Lower leg skin (tissue), 4 donors: ENCODE results near the gene STAT5B. TPM values are rescaled to one million over a fixed set of nuclear protein-coding genes. Genes with fewer than 3 reads are reported as not detected.

Experiments
- DNase-seq, 2 donors: peaks; one replicate each; pipeline ENCODE4 v3.0.0-alpha.2; 2019; ENCODE audit warnings: low spot score in 2 of 2
- H3K4me3 ChIP-seq: fragments of 200-600 bp; sonication (generic); 2 replicates; pipeline ENCODE4 v1.5.1; 2017; ENCODE audit warnings: mild to moderate bottlenecking, low read depth; ENCODE audit not compliant: poor library complexity, severe bottlenecking
- POLR2A ChIP-seq, 2 donors: fragments of 450-650 bp; IDR thresholded peaks; one replicate each; pipeline ENCODE4 v1.6.1; 2016 to 2017; ENCODE audit warnings: antibody characterized with exemption in 2 of 2, mild to moderate bottlenecking in 1 of 2, moderate library complexity in 1 of 2
- WGBS, 2 donors: methylation state at CpG; one replicate each; pipeline ENCODE4 v1.1.5; 2018; 5-methylcytosine and 5-hydroxymethylcytosine counted together
- intact Hi-C: fragments of 100-400 bp; cut with DNase I; formaldehyde crosslinking; loops from one replicate; pipeline ENCODE4 v1.15.0; 2023; ENCODE audit warnings: low total_unique reads
- total RNA-seq, 4 donors: library from RNA; depleted of rRNA; stranded (reverse); fragments of >200 nt; gene quantifications; one replicate each; pipeline ENCODE4 v1.1.0, GENCODE V29; 2016
- TF ChIP-seq, protein P1 (sequence below), 3 donors: fragments of 450-650 bp; IDR thresholded peaks; one replicate each; pipeline ENCODE4 v1.5.1; 2016; ENCODE audit warnings: antibody characterized with exemption in 3 of 3, mild to moderate bottlenecking in 3 of 3, moderate library complexity in 2 of 3

STAT5B gene
- total RNA-seq, 4 donors from 2014 or later, result 40.2 to 72.4 (median 50.5) TPM

DNA sequence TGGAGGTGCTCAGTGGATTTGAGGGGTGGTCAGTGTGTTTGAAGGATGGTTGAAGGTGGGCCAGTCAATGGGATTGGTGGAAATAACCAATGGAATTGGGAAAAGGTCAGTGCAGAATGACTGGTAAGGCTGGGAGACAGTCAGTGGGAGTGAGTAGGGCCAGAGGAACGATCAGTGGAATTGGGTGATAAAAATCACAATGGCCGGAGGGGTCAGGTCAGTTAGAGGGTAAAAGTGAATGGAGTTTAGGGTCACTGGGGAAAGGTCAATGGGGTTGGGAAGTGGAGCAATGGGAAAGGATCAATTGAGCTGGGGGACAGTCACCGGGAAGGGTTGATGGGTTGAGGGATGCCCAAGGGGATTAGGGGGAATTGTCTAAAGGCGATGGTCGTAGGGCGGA, 110.4 kb downstream of the STAT5B start:
- DNase-seq, result no peak
- H3K4me3 ChIP-seq, result no peak overlapping the region
- no peak for TF ChIP-seq POLR2A (IDR thresholded peaks at IDR 0.05)
- WGBS, 2 donors, result 85 to 90% methylated on average over 6 of the region's 6 CpGs
- intact Hi-C loops, result no loop called here

DNA sequence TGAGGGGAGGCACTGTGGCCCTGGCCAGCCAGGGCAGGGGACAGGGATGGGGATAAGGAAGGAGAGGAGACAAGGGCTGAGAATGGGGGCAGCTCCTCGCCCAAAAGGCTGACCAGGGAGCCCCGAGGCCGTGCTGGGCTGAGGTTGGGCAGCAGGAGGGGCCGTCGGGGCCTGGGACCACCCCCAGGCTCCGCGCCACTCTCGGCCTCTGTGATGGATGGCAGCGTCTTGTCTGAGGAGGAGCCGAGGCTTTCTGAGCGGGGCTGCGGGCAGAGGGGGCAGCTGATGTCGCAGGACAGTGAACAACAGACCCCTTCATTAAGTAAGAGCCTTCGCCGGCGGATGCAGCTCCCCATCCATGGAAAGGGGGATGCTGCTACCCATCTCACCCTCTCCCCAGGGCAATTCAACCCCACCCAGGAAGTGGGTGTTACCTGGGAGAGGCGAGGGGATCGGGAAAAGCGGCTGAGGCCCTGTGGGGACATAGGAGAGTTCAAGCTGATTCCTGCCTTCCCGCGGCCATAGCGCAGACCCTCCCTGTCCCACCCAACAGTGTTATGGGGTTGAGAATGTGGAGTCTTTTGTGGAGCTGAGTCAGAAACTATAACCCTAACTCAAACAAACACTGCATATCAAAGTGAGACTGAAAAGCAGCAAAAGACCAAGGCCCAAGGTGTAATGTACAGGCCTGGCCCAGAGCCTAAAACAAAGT, 112.3 kb downstream of the STAT5B start:
- WGBS, 2 donors, result 48 to 49% methylated on average over 22 of the region's 22 CpGs
- intact Hi-C loops, result no loop called here
- H3K4me3 ChIP-seq, result no peak overlapping the region

DNA sequence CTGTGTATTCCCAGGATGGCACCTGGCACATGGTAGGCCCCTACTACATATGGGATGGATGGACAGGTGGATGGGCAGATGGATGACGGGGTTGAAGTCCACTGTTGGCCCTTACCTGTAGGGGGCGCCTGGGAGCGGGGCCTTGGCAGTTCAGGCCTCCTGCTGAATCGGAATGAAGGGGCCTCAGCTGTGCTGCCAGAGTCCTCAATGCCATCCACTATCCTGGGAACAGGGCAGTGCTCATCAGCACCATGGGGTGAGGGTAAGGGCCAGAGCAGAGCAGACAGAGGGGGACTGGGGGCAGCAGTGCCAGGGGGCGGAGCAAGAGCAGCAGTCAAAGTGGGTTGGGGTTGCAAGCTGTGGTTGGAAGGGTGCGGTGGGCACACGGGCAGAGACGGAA, 113.1 kb downstream of the STAT5B start:
- no peak for DNase-seq
- WGBS, 2 donors, result 58 to 66% methylated on average over 8 of the region's 8 CpGs
- intact Hi-C loops, result no loop called here
- TF ChIP-seq, protein P1, sequence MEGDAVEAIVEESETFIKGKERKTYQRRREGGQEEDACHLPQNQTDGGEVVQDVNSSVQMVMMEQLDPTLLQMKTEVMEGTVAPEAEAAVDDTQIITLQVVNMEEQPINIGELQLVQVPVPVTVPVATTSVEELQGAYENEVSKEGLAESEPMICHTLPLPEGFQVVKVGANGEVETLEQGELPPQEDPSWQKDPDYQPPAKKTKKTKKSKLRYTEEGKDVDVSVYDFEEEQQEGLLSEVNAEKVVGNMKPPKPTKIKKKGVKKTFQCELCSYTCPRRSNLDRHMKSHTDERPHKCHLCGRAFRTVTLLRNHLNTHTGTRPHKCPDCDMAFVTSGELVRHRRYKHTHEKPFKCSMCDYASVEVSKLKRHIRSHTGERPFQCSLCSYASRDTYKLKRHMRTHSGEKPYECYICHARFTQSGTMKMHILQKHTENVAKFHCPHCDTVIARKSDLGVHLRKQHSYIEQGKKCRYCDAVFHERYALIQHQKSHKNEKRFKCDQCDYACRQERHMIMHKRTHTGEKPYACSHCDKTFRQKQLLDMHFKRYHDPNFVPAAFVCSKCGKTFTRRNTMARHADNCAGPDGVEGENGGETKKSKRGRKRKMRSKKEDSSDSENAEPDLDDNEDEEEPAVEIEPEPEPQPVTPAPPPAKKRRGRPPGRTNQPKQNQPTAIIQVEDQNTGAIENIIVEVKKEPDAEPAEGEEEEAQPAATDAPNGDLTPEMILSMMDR (IDR thresholded peaks at IDR 0.05), result no peak
- TF ChIP-seq POLR2A (IDR thresholded peaks at IDR 0.05), result no peak
- no peak overlapping the region for H3K4me3 ChIP-seq

More for the DNA sequence above, 112.3 kb downstream of the STAT5B start:
- no peak for DNase-seq
- TF ChIP-seq, protein P1 (IDR thresholded peaks at IDR 0.05), result no peak
- TF ChIP-seq POLR2A (IDR thresholded peaks at IDR 0.05), result no peak

- WGBS, 2 donors, result 87 to 91% methylated on average over 7 of the region's 7 CpGs
- intact Hi-C loops, result no loop called here
- no peak overlapping the region for H3K4me3 ChIP-seq
- no peak for TF ChIP-seq POLR2A (IDR thresholded peaks at IDR 0.05)
- TF ChIP-seq, protein P1 (IDR thresholded peaks at IDR 0.05), result no peak
- DNase-seq, result no peak
Measured at GRCh38 chr17:42160531-42160910, 115.7 kb downstream of the STAT5B start.

GRCh38 chr17:42159796-42160530, 116.2 kb downstream of the STAT5B start:
- WGBS, 2 donors, result 78 to 79% methylated on average over 14 of the region's 14 CpGs
- no peak overlapping the region for H3K4me3 ChIP-seq
- intact Hi-C loops, result no loop called here
- no peak for TF ChIP-seq POLR2A (IDR thresholded peaks at IDR 0.05)
- TF ChIP-seq, protein P1 (IDR thresholded peaks at IDR 0.05), result no peak
- no peak for DNase-seq

GRCh38 chr17:42155614-42156045, 120.6 kb downstream of the STAT5B start:
- H3K4me3 ChIP-seq, result no peak overlapping the region
- TF ChIP-seq, protein P1 (IDR thresholded peaks at IDR 0.05), result no peak
- TF ChIP-seq POLR2A (IDR thresholded peaks at IDR 0.05), result no peak
- WGBS, 2 donors, result 35% methylated on average over 17 of the region's 17 CpGs
- intact Hi-C loops, result no loop called here
- no peak for DNase-seq
